ENCODE results near the gene WDR5.

The WDR5 gene

DNA sequence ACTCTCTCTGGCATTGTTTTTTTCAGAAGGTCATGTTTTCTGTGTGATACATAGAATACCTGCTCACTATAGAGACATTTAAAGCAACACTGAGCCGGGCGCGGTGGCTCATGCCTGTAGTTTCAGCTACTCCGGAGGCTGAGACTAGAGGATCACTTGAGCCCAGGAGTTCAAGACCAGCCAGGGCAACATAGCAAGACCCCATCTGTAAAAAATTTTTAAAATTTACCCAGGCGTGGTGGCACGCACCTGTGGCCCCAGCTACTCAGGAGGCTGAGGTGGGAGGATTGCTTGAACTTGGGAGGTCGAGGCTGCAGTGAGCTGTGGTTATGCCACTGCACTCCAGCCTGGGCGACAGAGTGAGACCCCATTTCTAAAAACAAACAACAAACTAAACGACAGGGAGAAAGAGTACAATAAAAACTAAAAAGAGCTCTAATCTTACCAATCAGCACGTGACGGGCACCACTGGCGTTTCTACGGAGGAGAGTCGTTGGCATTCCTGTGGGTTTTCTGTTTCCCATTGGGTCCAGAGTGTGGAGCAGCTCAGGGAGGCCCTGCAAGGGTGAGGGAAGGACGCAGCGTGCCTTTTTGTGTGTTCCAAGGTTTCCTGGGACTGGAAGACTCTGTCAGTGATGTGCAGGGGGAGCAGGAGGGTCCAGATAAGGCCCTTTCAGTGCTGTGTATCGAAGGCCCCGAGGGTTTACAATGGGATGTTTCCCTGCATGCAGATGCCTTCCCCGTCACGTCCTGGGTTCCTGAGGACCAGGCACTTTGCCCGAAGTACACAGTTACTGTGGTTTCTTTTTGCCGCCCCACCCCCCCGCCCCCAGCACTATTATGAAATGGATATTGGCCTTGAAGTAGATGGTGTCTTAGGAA lies 35.7 kb downstream of the WDR5 start:
- H3K4me3 ChIP-seq (ENCODE audit: low read depth, low read length) = no peak overlapping the region
- DNase-seq (ENCODE audit: low read depth) = peak; percentile 52
- TF ChIP-seq, protein P1, sequence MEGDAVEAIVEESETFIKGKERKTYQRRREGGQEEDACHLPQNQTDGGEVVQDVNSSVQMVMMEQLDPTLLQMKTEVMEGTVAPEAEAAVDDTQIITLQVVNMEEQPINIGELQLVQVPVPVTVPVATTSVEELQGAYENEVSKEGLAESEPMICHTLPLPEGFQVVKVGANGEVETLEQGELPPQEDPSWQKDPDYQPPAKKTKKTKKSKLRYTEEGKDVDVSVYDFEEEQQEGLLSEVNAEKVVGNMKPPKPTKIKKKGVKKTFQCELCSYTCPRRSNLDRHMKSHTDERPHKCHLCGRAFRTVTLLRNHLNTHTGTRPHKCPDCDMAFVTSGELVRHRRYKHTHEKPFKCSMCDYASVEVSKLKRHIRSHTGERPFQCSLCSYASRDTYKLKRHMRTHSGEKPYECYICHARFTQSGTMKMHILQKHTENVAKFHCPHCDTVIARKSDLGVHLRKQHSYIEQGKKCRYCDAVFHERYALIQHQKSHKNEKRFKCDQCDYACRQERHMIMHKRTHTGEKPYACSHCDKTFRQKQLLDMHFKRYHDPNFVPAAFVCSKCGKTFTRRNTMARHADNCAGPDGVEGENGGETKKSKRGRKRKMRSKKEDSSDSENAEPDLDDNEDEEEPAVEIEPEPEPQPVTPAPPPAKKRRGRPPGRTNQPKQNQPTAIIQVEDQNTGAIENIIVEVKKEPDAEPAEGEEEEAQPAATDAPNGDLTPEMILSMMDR (conservative IDR thresholded peaks at IDR 0.05; ENCODE audit: low read depth, low read length) = peak; percentile 2

DNA sequence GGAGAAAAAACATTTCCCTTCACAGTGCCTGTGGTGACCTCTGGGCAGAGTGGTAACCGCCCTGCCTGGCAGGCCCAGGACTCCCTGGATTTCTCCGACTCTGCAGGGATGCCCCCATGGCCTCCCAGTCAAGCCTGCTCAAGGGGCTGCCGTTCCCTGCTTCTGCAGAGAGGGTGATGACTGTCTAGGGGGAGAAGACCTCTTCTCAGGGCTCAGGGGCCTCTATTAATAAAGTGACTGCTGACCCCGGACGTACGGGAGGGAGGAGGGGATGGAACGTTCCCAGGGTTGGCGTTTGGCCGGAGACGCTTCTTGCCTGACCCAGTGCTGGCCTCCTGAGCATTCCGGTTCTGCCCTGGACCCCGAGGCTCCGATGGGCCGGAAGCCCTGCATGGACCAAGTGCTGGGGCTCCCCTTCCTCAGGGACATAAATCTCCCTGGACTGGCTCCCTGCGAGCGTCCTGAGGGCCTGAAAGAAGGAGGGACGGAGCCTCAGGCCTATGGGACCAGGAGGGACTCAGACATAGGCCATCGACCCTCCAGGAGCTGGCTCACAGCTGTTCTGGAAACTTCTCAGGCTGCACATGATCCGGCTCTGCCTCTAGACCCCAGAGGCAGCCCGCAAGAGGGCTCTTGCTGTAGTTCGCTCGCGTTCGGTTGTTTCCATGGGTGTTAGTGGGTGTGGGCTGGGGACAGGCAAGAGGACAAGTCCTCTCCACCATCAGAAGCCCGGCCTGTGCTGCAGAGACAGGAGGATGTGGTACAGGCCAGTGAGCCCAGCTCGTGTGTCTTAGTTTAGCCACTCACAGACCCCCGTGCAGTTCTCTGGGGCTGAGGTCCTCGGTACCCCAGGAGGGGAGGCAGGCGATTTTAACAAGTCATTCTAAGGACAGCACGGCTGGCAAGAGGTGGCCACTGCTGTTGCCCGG lies 36.6 kb downstream of the WDR5 start:
- DNase-seq (ENCODE audit: low read depth) = no peak
- H3K4me3 ChIP-seq (ENCODE audit: low read depth, low read length) = no peak overlapping the region
- TF ChIP-seq, protein P1 (conservative IDR thresholded peaks at IDR 0.05; ENCODE audit: low read depth, low read length) = no peak

DNA sequence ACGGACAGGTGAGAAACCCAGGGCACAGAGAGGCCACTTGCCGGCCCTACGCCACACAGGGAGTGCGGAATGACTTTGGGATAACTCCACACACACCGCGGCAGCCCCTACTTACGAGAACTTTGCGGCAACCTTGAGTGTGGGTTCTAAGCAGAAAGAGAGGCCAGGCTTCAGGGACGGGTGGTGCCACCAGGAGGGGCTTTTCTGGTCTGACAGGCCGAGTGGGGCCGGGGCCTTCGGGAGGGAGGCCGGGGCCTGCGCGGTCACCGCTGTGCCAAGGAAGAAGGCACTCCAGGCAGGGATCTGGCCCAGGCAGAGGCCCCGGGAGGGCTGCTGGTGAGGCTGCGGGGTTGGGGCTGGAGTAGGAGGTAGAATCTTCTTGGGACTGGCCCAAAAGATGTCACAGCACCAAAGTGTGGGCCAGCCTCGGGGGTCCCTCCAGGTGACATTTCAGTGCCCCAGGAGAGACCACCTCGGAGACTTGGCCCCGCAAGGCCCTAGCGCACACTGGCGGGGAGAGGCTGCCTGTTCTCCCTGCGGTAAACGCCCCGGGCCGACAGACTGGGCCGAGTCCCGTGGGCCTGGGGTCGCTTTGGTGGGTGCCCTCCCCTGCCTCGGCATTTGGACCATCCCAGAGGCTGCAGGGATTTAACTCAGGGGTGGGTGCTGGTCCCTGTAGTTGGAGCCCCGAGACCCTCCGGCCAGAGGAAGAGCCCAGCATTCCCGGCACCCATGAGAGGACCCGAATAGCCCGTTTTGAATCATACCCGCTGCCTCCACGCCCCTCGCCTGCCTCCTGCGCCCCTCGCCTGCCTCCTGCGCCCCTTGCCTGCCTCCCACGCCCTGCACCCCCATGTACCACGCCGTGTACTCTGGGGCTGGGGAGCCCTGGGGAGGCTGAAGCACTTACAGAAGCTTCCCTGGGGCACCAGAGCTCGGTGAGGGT lies 37.5 kb downstream of the WDR5 start:
- no peak for DNase-seq (ENCODE audit: low read depth)
- no peak overlapping the region for H3K4me3 ChIP-seq (ENCODE audit: low read depth, low read length)
- TF ChIP-seq, protein P1 (conservative IDR thresholded peaks at IDR 0.05; ENCODE audit: low read depth, low read length) = no peak

DNA sequence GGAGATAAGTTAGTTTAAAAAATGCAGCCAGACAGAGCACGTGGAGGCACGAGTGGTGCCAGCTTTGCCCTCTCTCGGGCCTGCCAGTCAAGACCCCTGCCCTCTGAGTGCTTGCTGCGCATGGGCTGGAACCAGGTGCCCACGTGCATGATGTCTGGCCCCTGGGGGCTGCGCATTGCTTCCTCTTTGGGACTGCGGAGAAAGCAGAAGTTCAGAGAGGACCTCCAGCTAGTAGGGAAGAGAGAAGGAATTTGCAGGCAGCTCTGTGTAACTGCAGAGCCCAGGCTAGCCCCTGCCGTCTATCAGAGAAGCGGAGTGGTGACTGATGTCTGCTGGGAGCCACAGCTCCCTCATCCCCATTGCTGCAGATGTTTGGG lies 38.2 kb downstream of the WDR5 start:
- no peak overlapping the region for H3K4me3 ChIP-seq (ENCODE audit: low read depth, low read length)
- TF ChIP-seq, protein P1 (conservative IDR thresholded peaks at IDR 0.05; ENCODE audit: low read depth, low read length) = no peak
- no peak for DNase-seq (ENCODE audit: low read depth)

DNA sequence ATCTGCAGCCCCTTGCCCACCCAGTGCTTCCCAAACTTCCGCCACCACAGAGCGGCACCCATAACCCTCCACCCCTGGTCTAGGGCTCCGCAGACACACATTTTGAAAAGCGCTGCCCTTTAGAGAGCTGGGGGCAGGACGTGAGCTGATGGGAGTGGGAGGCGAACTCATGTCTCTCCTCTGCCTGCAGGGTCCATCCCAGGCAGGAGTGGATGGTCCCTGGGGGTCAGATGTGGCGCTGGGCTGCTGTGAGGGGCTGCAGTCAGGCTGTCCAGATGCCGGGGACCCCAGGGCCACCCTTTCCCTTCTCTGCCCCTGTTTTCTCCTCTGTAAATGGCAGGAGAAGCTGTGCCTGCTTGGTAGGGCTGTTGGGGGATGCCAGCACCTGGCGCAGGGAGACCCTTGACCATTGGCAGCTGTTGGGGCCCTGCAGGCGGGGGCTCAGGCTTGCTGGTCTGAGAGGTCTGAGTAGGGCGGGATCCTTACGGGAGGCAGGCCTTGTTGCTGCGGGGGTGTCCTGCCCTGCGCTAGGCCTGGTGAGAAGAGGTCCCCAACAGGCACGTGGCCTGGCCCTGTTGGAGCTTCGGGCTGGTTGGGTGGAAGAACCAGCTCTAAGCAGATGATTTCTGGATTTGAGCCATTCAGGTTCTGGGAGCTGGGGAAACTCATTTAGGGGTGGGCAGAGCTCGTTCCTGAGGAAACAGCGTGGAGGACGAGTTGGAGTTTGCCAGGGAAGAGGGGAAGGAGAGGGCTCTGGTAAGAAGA lies 38.8 kb downstream of the WDR5 start:
- no peak for DNase-seq (ENCODE audit: low read depth)
- H3K4me3 ChIP-seq (ENCODE audit: low read depth, low read length) = no peak overlapping the region
- TF ChIP-seq, protein P1 (conservative IDR thresholded peaks at IDR 0.05; ENCODE audit: low read depth, low read length) = no peak

Data from choroid plexus epithelial cell (primary cell).